Hepatocyte (in vitro differentiated cells): ENCODE results near the gene APBB2. TPM values are rescaled to one million over a fixed set of nuclear protein-coding genes. Genes with fewer than 3 reads are reported as not detected.

ENCODE experiments used
- DNase-seq: peaks from one replicate; pipeline ENCODE4 v3.0.0-alpha.2; 2016; ENCODE audit warnings: low spot score
- H2AFZ ChIP-seq: fragments of 200-600 bp; sonication (generic); 2 replicates; pipeline ENCODE4 v1.6.0; 2016; ENCODE audit warnings: antibody characterized with exemption, mild to moderate bottlenecking
- H3K27ac ChIP-seq: fragments of 200-600 bp; sonication (generic); 2 replicates; pipeline ENCODE4 v1.5.1; 2016; ENCODE audit warnings: mild to moderate bottlenecking
- H3K27me3 ChIP-seq: fragments of 200-600 bp; sonication (generic); 2 replicates; pipeline ENCODE4 v1.6.1; 2016
- H3K36me3 ChIP-seq: fragments of 200-600 bp; sonication (generic); replicated peaks from 2 replicates; pipeline ENCODE4 v1.5.1; 2016; ENCODE audit warnings: low read depth; ENCODE audit not compliant: insufficient read depth
- H3K4me1 ChIP-seq: fragments of 200-600 bp; sonication (generic); 2 replicates; pipeline ENCODE4 v1.5.1; 2016; ENCODE audit warnings: mild to moderate bottlenecking, moderate library complexity; ENCODE audit not compliant: insufficient read depth
- H3K4me2 ChIP-seq: fragments of 200-600 bp; sonication (generic); 2 replicates; pipeline ENCODE4 v1.6.0; 2016
- H3K4me3 ChIP-seq: fragments of 200-600 bp; sonication (generic); 2 replicates; pipeline ENCODE4 v1.5.1; 2016; ENCODE audit warnings: mild to moderate bottlenecking
- H3K79me2 ChIP-seq: fragments of 200-600 bp; sonication (generic); 2 replicates; pipeline ENCODE4 v1.6.0; 2017; ENCODE audit warnings: mild to moderate bottlenecking
- H3K9me2 ChIP-seq: fragments of 200-600 bp; sonication (generic); replicated peaks from 2 replicates; pipeline ENCODE4 v1.6.0; 2017; ENCODE audit warnings: mild to moderate bottlenecking; ENCODE audit not compliant: insufficient read depth
- H3K9me3 ChIP-seq: fragments of 200-600 bp; sonication (generic); 2 replicates; pipeline ENCODE4 v1.5.1; 2016; ENCODE audit warnings: low read depth, mild to moderate bottlenecking
- H4K20me1 ChIP-seq: fragments of 200-600 bp; sonication (generic); 2 replicates; pipeline ENCODE4 v1.6.0; 2016; ENCODE audit warnings: mild to moderate bottlenecking; ENCODE audit not compliant: insufficient read depth, poor library complexity, severe bottlenecking
- CTCF ChIP-seq: fragments of 200-600 bp; sonication (generic); IDR thresholded peaks from 2 replicates; pipeline ENCODE4 v1.5.1; 2016; ENCODE audit warnings: antibody characterized with exemption, mild to moderate bottlenecking; ENCODE audit not compliant: poor library complexity
- EZH2 ChIP-seq: fragments of 200-600 bp; sonication (generic); IDR thresholded peaks from 2 replicates; pipeline ENCODE4 v1.6.1; 2016; ENCODE audit warnings: antibody characterized with exemption, mild to moderate bottlenecking, borderline replicate concordance
- EZH2phosphoT487 ChIP-seq: fragments of 200-600 bp; sonication (generic); IDR thresholded peaks from one replicate; pipeline ENCODE4 v1.6.1; 2018; ENCODE audit warnings: antibody characterized with exemption, mild to moderate bottlenecking, low read depth, moderate library complexity; ENCODE audit not compliant: unreplicated experiment, severe bottlenecking
- WGBS: methylation state at CpG from one replicate; pipeline ENCODE4 v1.1.6; 2016; ENCODE audit warnings: low lambda C conversion rate; ENCODE audit errors: missing lambda C conversion rate; 5-methylcytosine and 5-hydroxymethylcytosine counted together
- polyA plus RNA-seq: library from polyadenylated mRNA; unstranded; fragments of >200 nt; fragmentation: Nextera tagmentation; extraction: Ambion mirVana; gene quantifications from 2 replicates; pipeline ENCODE4 v1.2.1, GENCODE V29; 2016
- total RNA-seq: library from RNA; depleted of rRNA; stranded (reverse); fragments of >200 nt; gene quantifications from 2 replicates; pipeline ENCODE4 v1.2.3, GENCODE V29; 2014

Gene APBB2
- total and polyA plus RNA-seq, 2 experiments from 2014 or later = 23.4 to 47.5 TPM

DNA sequence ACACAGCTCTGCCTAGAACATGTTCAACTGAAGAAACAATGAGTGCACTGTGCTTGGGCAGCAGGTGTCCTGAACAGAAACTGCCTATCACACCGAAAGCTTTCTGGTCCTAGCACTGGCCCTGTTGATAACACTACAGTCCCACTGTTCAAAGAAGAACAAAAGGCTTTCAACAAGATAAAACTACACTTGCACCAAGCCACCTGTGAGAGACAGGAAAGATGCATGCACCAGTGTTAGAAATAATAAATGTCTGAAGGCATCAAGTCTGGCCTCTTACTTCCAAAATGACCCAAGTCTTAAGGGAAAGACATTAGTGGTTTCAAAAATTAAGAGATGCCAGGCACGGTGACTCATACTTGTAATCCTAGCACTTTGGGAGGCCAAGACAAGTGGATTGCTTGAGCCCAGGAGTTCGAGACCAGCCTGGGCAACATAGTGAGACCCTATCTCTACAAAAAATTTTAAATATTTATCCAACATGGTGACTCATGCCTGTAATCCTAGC, 68.7 kb downstream of the APBB2 start:
- Histone ChIP-seq H4K20me1 (no peaks in the 10 kb centered on the region), H2AFZ (no peak overlapping the region), H3K9me3 (no peaks in the 10 kb centered on the region), H3K27me3 (no peaks in the 10 kb centered on the region), H3K4me2 (no peak overlapping the region), H3K4me1 (peaks cover 45% of the 10 kb centered on the region), H3K79me2 (peaks cover 64% of the 10 kb centered on the region), H3K36me3 (no peaks in the 10 kb centered on the region), H3K9me2 (no peaks in the 10 kb centered on the region), H3K27ac (peak overlapping the region; percentile 88), H3K4me3 (no peak overlapping the region)
- no peak for TF ChIP-seq EZH2phosphoT487
- no peak for TF ChIP-seq CTCF
- TF ChIP-seq EZH2 = no peak
- WGBS = 69% methylated on average over 3 of the region's 3 CpGs
- DNase-seq = no peak

GRCh38 chr4:41144812-41145211, 69.5 kb downstream of the APBB2 start:
- H3K4me2 ChIP-seq = no peak overlapping the region
- WGBS = 68% methylated on average over 5 of the region's 5 CpGs

GRCh38 chr4:41144040-41144379, 70.3 kb downstream of the APBB2 start:
- TF ChIP-seq CTCF (no peak), EZH2 (no peak), EZH2phosphoT487 (no peak)
- H3K36me3 ChIP-seq = no peaks in the 10 kb centered on the region

More at GRCh38 chr4:41144812-41145211, 69.5 kb downstream of the APBB2 start:
- Histone ChIP-seq H3K27ac (peak overlapping the region; percentile 88), H3K9me2 (no peaks in the 10 kb centered on the region), H3K4me1 (peaks cover 45% of the 10 kb centered on the region), H4K20me1 (no peaks in the 10 kb centered on the region), H3K27me3 (no peaks in the 10 kb centered on the region), H3K79me2 (peaks cover 61% of the 10 kb centered on the region), H3K36me3 (no peaks in the 10 kb centered on the region), H3K9me3 (no peaks in the 10 kb centered on the region), H3K4me3 (no peak overlapping the region), H2AFZ (no peak overlapping the region)
- TF ChIP-seq EZH2phosphoT487 = no peak
- TF ChIP-seq EZH2 = no peak
- TF ChIP-seq CTCF = no peak
- DNase-seq = no peak

More at GRCh38 chr4:41144040-41144379, 70.3 kb downstream of the APBB2 start:
- H3K9me2 ChIP-seq = no peaks in the 10 kb centered on the region
- no peak for DNase-seq
- H3K9me3 ChIP-seq = no peaks in the 10 kb centered on the region
- H4K20me1 ChIP-seq = no peaks in the 10 kb centered on the region
- no peak overlapping the region for H3K4me3 ChIP-seq
- 71% methylated on average over 3 of the region's 3 CpGs for WGBS
- peak overlapping the region; percentile 88 for H3K27ac ChIP-seq
- H2AFZ ChIP-seq = no peak overlapping the region
- H3K79me2 ChIP-seq = peaks cover 59% of the 10 kb centered on the region
- peaks cover 45% of the 10 kb centered on the region for H3K4me1 ChIP-seq
- peak overlapping the region; percentile 46 for H3K4me2 ChIP-seq
- H3K27me3 ChIP-seq = no peaks in the 10 kb centered on the region
